ENCODE data around the gene TENM3.

Gene TENM3

GRCh38 chr4:182435401-182435800, 192.2 kb downstream of the TENM3 start:
- Histone ChIP-seq H3K36me3 (ENCODE audit: insufficient read depth, low read length) (no peaks in the 10 kb centered on the region), H3K4me2 (ENCODE audit: low read length) (no peak overlapping the region), H3K9me3 (replicated peaks; ENCODE audit: low read length) (no peaks in the 10 kb centered on the region), H3K4me1 (ENCODE audit: control insufficient read depth, insufficient read depth, low read length) (no peaks in the 10 kb centered on the region), H3K4me3 (ENCODE audit: low read length) (no peak overlapping the region), H3K9ac (ENCODE audit: low read depth, low read length) (no peak overlapping the region), H3K27me3 (ENCODE audit: control insufficient read depth, insufficient read depth, low read length) (no peaks in the 10 kb centered on the region)

GRCh38 chr4:182443070-182443469, 199.9 kb downstream of the TENM3 start:
- H3K4me2 ChIP-seq (ENCODE audit: low read length) = no peak overlapping the region
- H3K9me3 ChIP-seq (replicated peaks; ENCODE audit: low read length) = no peaks in the 10 kb centered on the region
- no peaks in the 10 kb centered on the region for H3K4me1 ChIP-seq (ENCODE audit: control insufficient read depth, insufficient read depth, low read length)
- no peak overlapping the region for H3K4me3 ChIP-seq (ENCODE audit: low read length)
- no peaks in the 10 kb centered on the region for H3K36me3 ChIP-seq (ENCODE audit: insufficient read depth, low read length)
- H3K9ac ChIP-seq (ENCODE audit: low read depth, low read length) = no peak overlapping the region
- H3K27me3 ChIP-seq (ENCODE audit: control insufficient read depth, insufficient read depth, low read length) = no peaks in the 10 kb centered on the region

- peak overlapping the region; percentile 90 for H3K4me2 ChIP-seq (ENCODE audit: low read length)
- no peaks in the 10 kb centered on the region for H3K9me3 ChIP-seq (replicated peaks; ENCODE audit: low read length)
- H3K27me3 ChIP-seq (ENCODE audit: control insufficient read depth, insufficient read depth, low read length) = no peaks in the 10 kb centered on the region
- peak overlapping the region; percentile 83 for H3K4me3 ChIP-seq (ENCODE audit: low read length)
- no peaks in the 10 kb centered on the region for H3K36me3 ChIP-seq (ENCODE audit: insufficient read depth, low read length)
- H3K9ac ChIP-seq (ENCODE audit: low read depth, low read length) = peak overlapping the region; percentile 78
- peaks cover 7% of the 10 kb centered on the region for H3K4me1 ChIP-seq (ENCODE audit: control insufficient read depth, insufficient read depth, low read length)
These were observed 204.6 kb downstream of the TENM3 start for GRCh38 chr4:182447767-182448280.

- Histone ChIP-seq H3K9me3 (replicated peaks; ENCODE audit: low read length) (no peaks in the 10 kb centered on the region), H3K4me2 (ENCODE audit: low read length) (peak overlapping the region; percentile 90), H3K4me1 (ENCODE audit: control insufficient read depth, insufficient read depth, low read length) (peaks cover 7% of the 10 kb centered on the region), H3K9ac (ENCODE audit: low read depth, low read length) (peak overlapping the region; percentile 78), H3K27me3 (ENCODE audit: control insufficient read depth, insufficient read depth, low read length) (no peaks in the 10 kb centered on the region), H3K36me3 (ENCODE audit: insufficient read depth, low read length) (no peaks in the 10 kb centered on the region), H3K4me3 (ENCODE audit: low read length) (peak overlapping the region; percentile 83)
These were observed 205.3 kb downstream of the TENM3 start for GRCh38 chr4:182448281-182449151.

GRCh38 chr4:182449186-182449929, 206.2 kb downstream of the TENM3 start:
- Histone ChIP-seq H3K4me1 (ENCODE audit: control insufficient read depth, insufficient read depth, low read length) (peaks cover 9% of the 10 kb centered on the region), H3K36me3 (ENCODE audit: insufficient read depth, low read length) (no peaks in the 10 kb centered on the region), H3K9ac (ENCODE audit: low read depth, low read length) (peak overlapping the region; percentile 78), H3K27me3 (ENCODE audit: control insufficient read depth, insufficient read depth, low read length) (no peaks in the 10 kb centered on the region), H3K4me3 (ENCODE audit: low read length) (peak overlapping the region; percentile 83), H3K9me3 (replicated peaks; ENCODE audit: low read length) (no peaks in the 10 kb centered on the region), H3K4me2 (ENCODE audit: low read length) (peak overlapping the region; percentile 90)

GRCh38 chr4:182449930-182450439, 206.8 kb downstream of the TENM3 start:
- no peaks in the 10 kb centered on the region for H3K9me3 ChIP-seq (replicated peaks; ENCODE audit: low read length)
- H3K36me3 ChIP-seq (ENCODE audit: insufficient read depth, low read length) = no peaks in the 10 kb centered on the region
- peak overlapping the region; percentile 90 for H3K4me2 ChIP-seq (ENCODE audit: low read length)
- H3K9ac ChIP-seq (ENCODE audit: low read depth, low read length) = peak overlapping the region; percentile 78
- no peaks in the 10 kb centered on the region for H3K27me3 ChIP-seq (ENCODE audit: control insufficient read depth, insufficient read depth, low read length)
- peak overlapping the region; percentile 83 for H3K4me3 ChIP-seq (ENCODE audit: low read length)
- peaks cover 9% of the 10 kb centered on the region for H3K4me1 ChIP-seq (ENCODE audit: control insufficient read depth, insufficient read depth, low read length)

GRCh38 chr4:182451441-182451840, 208.2 kb downstream of the TENM3 start:
- no peaks in the 10 kb centered on the region for H3K27me3 ChIP-seq (ENCODE audit: control insufficient read depth, insufficient read depth, low read length)
- H3K4me2 ChIP-seq (ENCODE audit: low read length) = no peak overlapping the region
- no peak overlapping the region for H3K4me3 ChIP-seq (ENCODE audit: low read length)
- H3K36me3 ChIP-seq (ENCODE audit: insufficient read depth, low read length) = no peaks in the 10 kb centered on the region
- H3K9me3 ChIP-seq (replicated peaks; ENCODE audit: low read length) = no peaks in the 10 kb centered on the region
- no peak overlapping the region for H3K9ac ChIP-seq (ENCODE audit: low read depth, low read length)
- peaks cover 9% of the 10 kb centered on the region for H3K4me1 ChIP-seq (ENCODE audit: control insufficient read depth, insufficient read depth, low read length)

GRCh38 chr4:182453830-182454229, 210.6 kb downstream of the TENM3 start:
- no peaks in the 10 kb centered on the region for H3K9me3 ChIP-seq (replicated peaks; ENCODE audit: low read length)
- H3K9ac ChIP-seq (ENCODE audit: low read depth, low read length) = no peak overlapping the region
- H3K4me3 ChIP-seq (ENCODE audit: low read length) = no peak overlapping the region
- H3K27me3 ChIP-seq (ENCODE audit: control insufficient read depth, insufficient read depth, low read length) = no peaks in the 10 kb centered on the region
- peaks cover 9% of the 10 kb centered on the region for H3K4me1 ChIP-seq (ENCODE audit: control insufficient read depth, insufficient read depth, low read length)
- H3K36me3 ChIP-seq (ENCODE audit: insufficient read depth, low read length) = no peaks in the 10 kb centered on the region
- H3K4me2 ChIP-seq (ENCODE audit: low read length) = no peak overlapping the region

GRCh38 chr4:182454440-182455013, 211.3 kb downstream of the TENM3 start:
- no peaks in the 10 kb centered on the region for H3K36me3 ChIP-seq (ENCODE audit: insufficient read depth, low read length)
- no peak overlapping the region for H3K9ac ChIP-seq (ENCODE audit: low read depth, low read length)
- no peak overlapping the region for H3K4me3 ChIP-seq (ENCODE audit: low read length)
- no peaks in the 10 kb centered on the region for H3K27me3 ChIP-seq (ENCODE audit: control insufficient read depth, insufficient read depth, low read length)
- H3K4me1 ChIP-seq (ENCODE audit: control insufficient read depth, insufficient read depth, low read length) = peaks cover 9% of the 10 kb centered on the region
- no peaks in the 10 kb centered on the region for H3K9me3 ChIP-seq (replicated peaks; ENCODE audit: low read length)
- H3K4me2 ChIP-seq (ENCODE audit: low read length) = no peak overlapping the region

- H3K9ac ChIP-seq (ENCODE audit: low read depth, low read length) = no peak overlapping the region
- H3K36me3 ChIP-seq (ENCODE audit: insufficient read depth, low read length) = no peaks in the 10 kb centered on the region
- H3K4me2 ChIP-seq (ENCODE audit: low read length) = no peak overlapping the region
- no peaks in the 10 kb centered on the region for H3K27me3 ChIP-seq (ENCODE audit: control insufficient read depth, insufficient read depth, low read length)
- H3K4me3 ChIP-seq (ENCODE audit: low read length) = no peak overlapping the region
- H3K4me1 ChIP-seq (ENCODE audit: control insufficient read depth, insufficient read depth, low read length) = no peaks in the 10 kb centered on the region
- H3K9me3 ChIP-seq (replicated peaks; ENCODE audit: low read length) = no peaks in the 10 kb centered on the region
These were observed 221.9 kb downstream of the TENM3 start for GRCh38 chr4:182465114-182465513.

GRCh38 chr4:182465979-182466378, 222.8 kb downstream of the TENM3 start:
- no peaks in the 10 kb centered on the region for H3K36me3 ChIP-seq (ENCODE audit: insufficient read depth, low read length)
- H3K4me3 ChIP-seq (ENCODE audit: low read length) = no peak overlapping the region
- no peak overlapping the region for H3K9ac ChIP-seq (ENCODE audit: low read depth, low read length)
- H3K4me1 ChIP-seq (ENCODE audit: control insufficient read depth, insufficient read depth, low read length) = no peaks in the 10 kb centered on the region
- no peak overlapping the region for H3K4me2 ChIP-seq (ENCODE audit: low read length)
- H3K27me3 ChIP-seq (ENCODE audit: control insufficient read depth, insufficient read depth, low read length) = no peaks in the 10 kb centered on the region
- H3K9me3 ChIP-seq (replicated peaks; ENCODE audit: low read length) = no peaks in the 10 kb centered on the region

All from skeletal muscle satellite cell (primary cell).